RCC 7860 (cell line): ENCODE results near the gene CYP39A1.
"Not testable (repeated sequence)": the region's sequence is repeated elsewhere in the genome, so short reads cannot be mapped to it uniquely, and the experiment has no call there.

ENCODE experiments used
- DNase-seq: peaks from one replicate; pipeline ENCODE4 v3.0.0-alpha.2; 2015; ENCODE audit warnings: low spot score
- FAIRE-seq: peaks from 2 replicates; lab custom pipeline; 2012; peaks lifted over from hg19 to GRCh38; lab: Jason Lieb, UNC

CYP39A1 gene

DNA sequence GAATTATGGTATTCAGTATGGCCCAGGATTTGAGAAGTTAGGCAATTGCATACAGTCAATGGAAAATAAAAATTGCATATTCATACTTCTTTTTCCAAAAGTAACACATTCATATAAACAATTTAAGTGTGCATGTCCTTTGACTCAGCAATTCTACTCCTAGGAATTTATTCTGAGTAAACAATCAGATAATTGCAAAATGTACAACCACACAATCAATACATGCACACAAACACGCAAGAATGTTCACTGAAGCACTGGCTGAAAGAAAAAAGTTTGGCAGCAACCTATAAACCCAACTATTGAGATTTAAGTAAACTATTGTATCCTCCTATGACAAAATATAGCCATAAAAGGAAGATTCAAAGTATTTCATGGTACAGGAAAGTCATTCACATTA lies 1.6 kb downstream of the CYP39A1 start:
- no peak for FAIRE-seq
- no peak for DNase-seq

DNA sequence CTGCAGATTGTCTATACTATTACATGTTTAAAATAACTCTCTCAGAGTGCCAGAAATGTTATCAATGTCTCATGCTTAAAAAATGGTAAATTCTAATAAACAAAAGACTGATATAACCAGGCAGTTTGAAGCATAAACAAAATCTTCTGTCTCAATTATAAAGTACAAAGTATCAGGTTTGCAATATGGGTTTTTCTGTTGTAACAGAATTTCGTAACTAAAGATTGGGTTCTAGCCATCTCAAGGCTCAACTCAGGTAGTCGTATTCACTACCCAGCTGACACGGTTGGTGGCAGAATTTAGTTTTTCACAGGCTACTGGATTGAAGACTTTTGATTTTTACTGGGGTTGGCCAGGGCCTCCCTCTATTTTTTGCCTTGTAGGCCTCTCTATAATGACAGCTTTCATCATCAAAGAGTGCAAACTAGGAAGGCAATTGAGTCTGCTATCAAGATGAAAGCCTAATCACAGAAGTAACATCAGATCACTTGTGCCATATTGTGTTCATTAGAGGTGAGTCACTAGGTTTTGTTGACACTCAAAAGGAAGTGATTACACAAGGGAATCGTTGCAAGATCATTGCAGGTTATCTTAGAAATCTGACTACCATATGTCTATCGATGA lies 3.6 kb downstream of the CYP39A1 start:
- DNase-seq: no peak
- no peak for FAIRE-seq

DNA sequence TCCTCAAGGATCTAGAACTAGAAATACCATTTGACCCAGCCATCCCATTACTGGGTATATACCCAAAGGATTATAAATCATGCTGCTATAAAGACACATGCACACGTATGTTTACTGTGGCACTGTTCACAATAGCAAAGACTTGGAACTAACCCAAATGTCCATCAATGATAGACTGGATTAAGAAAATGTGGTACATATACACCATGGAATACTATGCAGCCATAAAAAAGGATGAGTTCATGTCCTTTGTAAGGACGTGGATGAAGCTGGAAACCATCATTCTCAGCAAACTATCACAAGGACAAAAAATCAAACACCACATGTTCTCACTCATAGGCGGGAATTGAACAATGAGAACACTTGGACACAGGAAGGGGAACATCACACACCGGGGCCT lies 4.5 kb downstream of the CYP39A1 start:
- FAIRE-seq, DNase-seq: not testable (repeated sequence)

DNA sequence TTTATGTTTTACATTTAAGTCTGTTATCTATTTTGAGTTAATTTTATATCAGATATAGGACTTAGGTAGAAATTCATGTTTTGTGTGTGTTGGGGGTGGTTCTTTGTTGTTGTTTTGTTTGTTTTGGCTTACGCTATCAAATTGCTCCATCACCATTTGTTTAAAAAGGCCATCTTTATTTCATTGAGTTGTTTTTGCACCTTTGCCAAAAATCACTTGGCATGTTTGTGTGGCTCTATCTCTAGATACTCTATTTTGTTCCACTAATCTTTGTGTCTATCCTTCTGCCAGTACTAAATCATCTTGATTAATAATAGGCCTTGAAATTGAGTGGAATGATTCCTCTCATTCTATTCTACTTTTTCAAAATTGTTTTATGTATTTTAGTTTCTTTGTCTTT lies 7.4 kb downstream of the CYP39A1 start:
- FAIRE-seq: no peak
- no peak for DNase-seq

DNA sequence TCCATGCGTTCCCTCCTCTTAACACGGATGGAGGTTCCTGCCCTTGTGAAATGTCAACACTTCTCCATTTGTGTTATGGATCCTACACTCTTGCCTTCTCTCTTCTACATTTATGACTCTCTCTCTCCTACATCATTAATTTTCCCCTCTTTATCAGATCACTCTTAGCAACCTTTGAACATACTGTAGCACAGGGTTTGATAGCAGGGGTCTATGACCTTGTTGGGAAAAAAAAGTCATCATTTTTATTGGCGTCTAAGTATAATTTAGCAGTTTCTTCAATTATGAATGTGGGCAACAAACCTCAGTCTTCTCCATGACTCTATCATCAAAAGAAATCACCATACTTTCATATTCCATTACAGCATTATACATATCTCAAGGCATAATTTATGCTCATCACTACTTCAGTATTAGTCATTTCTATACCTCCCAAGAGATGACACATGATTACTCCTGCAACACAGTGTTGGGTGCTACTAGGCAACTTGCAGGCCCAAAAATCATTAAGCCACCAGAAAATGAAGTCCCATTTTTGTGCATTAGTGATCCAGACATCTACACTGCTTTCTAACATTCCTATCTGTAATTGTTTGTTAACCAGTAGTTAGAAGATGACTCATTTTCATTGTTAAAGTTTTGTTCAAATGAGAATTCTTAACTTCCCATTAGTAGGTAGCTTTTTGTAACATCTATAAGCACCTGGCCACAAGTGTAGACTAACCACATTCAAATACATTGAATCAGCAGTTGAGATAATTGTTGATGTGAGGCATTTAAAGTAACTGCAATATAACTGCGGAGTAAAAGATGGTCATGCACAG lies 9.5 kb downstream of the CYP39A1 start:
- FAIRE-seq (no peak), DNase-seq (no peak)

DNA sequence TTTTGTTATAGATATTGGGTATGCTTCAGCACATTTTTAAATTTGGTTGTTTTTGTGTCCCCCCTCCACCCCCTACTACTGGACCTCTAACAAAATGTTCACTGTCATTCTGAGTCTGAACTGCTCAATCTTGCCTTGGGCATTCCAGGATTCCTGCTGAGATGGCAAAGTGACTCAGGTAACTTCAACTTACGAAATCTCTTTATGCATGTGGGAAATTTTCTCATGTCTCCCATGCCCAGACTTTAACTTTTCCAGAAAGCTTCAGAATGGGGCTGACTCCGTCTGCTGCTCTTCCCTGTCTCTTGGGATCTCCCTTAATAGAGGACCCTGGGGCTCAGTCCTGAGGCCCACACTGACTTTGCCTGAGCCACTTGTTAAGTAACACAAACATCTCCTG lies 14.0 kb downstream of the CYP39A1 start:
- no peak for FAIRE-seq
- DNase-seq: no peak

DNA sequence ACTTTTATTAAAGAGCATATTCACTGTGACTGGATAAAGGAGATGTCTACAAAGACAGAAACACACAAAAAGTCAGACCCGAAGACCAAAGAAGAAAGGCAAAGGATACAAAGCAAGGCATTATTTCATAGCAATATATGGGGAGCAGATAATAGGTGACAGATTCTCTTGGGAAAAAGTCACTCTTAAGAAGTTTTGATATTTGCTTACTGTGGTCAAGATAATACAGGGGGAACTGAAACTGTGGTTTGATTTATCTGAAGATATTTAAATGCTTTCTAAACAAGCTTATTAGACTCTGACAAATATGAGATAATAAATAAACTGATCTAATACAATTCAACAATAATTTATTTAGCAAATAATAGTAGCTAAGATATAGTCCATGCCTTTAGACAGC lies 14.7 kb downstream of the CYP39A1 start:
- FAIRE-seq (no peak), DNase-seq (no peak)

DNA sequence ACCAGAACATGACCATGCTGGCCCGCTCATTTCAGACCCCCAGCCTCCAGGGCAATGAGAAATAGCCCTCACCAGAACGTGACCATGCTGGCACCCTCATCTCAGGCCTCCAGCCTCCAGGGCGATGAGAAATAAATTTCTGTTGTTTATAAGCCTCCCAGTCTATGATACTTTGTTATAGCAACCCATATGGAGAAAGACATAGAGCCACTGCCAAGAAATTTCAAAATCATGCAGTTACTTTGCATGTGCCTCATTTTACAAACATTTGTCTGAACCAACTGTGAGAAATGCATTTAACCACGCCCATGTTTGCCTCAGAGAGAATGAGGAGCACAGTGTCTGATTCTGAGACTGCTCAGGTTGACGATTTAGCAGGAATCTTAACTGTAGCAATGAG lies 15.5 kb downstream of the CYP39A1 start:
- no peak for DNase-seq
- no peak for FAIRE-seq

DNA sequence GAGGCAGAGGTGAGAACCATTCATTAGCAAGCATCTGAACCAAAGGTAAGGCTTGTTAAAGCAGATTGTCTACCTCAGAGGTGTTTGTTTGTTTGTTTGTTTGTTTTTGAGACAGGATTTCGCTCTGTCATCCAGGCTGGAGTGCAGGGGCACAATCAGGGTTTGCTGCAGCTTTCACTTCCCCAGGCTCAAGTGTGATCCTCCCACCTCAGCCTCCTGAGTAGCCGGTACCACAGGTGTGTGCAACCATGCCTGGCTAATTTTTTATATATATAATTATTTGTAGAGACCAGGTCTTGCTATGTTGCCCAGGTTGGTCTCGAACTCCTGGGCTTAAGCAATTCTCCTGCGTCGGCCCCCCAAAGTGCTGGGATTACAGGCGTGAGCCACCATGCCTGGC lies 17.2 kb downstream of the CYP39A1 start:
- FAIRE-seq (no peak), DNase-seq (no peak)

DNA sequence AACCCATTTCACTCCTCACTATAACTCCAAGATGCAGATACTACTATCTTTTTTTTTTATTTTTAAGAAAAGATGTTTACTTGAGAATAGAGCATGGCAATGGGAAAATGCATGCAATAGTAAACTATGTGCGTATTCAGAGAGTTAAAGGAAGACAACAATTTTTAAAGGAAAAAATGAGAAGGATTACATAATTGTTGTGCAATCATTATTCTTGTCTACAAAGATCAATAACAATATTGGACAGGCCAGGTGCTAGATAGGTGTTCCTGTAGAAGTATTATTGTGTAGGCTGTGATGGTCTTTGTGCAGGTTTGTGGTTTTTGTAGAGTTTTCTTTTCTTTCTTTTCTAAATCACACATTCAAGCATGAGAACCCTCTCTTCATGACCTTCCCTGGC lies 20.6 kb downstream of the CYP39A1 start:
- no peak for FAIRE-seq
- no peak for DNase-seq

DNA sequence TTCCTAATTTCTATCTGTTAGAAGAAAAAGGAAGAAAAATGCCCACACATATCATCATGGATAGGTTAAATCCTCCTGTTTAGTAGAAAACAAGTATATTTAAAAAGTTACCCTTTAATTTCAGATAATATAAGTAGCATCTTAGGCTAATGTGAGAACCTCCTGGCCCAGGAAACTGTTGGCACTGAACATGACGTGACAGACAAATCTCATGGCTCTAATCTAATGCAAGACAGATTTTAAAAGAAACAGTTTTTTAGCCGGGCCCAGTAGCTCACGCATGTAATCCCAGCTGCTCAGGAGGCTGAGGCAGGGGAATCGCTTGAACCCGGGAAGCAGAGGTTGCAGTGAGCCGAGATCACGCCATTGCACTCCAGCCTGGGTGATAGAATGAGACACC lies 22.9 kb downstream of the CYP39A1 start:
- no peak for DNase-seq
- FAIRE-seq: no peak

DNA sequence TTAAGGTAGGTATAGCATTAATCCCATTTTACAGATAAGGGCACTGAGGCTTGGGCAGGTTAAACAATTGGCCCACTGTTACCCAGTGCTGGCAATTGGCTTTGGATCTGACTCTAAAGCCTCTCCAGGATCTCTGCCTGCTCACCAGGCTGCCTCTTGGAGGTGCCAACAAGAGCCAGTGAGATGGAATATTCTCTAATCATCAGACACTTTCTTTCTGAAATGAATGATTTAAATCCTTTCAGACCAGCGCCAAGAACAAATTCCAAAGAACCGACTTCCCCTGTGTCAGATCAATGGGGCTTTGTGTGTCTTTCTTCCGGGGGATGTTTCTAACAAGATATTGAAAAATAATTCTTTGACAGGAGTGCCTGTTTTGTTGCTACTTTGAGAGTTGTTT lies 23.6 kb downstream of the CYP39A1 start:
- no peak for DNase-seq
- no peak for FAIRE-seq

DNA sequence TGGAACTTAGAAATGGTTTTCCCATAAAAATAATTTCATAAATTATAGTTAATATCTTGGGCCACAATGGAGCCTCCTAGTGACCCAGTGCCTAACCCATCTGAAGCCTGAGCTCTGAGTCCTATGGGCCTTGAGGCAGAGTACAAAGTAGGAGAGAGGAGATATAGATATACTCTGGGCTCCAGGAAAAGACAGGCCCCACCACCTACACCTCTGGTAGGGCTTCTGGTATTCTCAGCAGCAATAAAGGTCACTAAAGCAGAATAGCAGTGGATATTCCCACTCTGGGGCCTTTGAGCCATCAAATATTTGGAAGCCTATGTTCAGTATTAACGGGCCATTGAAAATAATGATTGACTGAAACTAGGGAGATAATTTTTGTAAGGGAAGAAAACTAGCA lies 24.1 kb downstream of the CYP39A1 start:
- DNase-seq: no peak
- FAIRE-seq: no peak

DNA sequence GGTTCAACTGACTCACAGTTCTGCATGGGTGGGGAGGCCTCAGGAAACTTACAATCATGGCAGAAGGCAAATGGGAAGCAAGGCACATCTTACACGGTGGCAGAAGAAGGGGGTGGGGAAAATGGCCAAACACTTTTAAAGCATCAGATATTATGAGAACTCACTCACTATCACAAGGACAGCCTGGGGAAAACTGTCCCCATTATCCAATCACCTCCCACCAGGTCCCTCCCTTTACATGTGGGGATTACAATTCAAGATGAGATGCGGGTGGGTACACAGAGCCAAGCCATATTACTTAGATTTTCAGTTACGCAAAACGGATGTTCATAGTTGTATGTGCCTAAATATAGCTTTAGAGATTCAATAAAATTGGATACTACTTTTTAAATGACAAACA lies 25.6 kb downstream of the CYP39A1 start:
- FAIRE-seq: no peak

DNA sequence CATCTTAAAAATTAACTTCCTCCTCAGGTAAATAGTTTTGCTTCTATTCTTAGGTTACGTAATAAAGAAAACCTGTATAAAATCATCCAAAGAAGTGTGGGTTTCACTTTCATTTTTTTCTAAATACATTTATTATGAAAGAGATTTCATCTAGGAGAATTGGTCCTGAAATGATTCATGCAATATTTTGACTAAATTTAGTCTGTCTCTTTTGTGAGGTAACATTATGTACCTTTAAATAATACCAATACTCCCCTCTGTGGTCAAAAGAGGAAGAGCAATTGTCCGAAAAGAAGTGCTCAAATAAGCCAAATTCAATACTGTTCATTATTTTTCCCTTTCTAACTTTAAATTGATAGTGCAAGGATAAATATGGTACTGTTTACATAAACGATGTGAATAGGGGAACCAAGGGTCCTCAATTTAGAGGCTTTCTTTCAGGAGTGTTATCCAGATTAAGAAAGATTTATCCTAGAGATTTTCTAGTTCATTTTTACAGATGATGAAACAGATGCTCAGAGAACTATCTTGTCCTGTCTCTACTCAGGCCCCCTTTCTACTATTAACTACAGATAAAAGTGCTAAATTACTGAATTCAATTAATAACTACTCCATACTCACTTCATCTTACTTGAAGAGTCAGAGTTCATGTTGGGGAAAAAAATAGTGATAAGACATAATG lies 26.2 kb downstream of the CYP39A1 start:
- DNase-seq (no peak), FAIRE-seq (peak; percentile 50)

More for the DNA sequence above, 25.6 kb downstream of the CYP39A1 start:
- no peak for DNase-seq

DNA sequence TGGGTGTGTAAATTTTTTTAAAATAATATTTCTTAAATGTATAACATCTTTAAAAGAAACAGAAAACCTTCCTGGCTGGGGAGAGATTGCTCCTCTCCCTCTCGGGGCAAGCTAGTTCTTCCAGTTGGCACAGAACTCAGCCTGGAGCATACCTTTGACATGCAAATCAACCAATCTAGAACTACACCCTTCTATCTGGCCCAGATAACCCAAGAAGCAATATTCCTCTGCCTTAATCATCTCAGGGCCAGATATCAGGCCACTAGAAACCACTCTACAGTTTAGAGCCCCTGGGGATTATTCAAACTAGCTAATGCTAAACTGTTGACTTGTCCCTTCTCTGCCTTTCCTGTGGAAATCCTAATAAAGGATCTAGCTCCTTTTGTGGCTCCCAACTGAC lies 33.9 kb downstream of the CYP39A1 start:
- DNase-seq: no peak
- FAIRE-seq: no peak

DNA sequence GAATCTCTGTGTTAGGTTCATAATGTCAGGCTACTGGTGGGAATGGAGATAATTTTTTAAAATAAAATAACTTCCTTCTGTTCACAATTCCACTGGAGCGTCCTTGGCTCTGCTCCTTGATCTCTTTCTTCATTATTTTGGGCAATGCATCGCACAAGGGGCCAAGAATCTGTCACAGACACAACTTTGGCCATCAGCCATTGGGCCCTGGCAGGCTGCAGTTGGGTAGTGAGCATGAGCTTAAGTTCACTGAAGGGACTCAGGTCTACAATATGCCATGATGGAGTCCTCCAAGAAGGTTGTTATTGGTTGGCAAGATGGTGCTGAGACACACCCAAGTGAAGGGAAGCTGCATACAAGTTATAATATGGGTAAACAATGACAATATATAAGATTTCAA lies 40.0 kb downstream of the CYP39A1 start:
- no peak for DNase-seq
- FAIRE-seq: no peak

DNA sequence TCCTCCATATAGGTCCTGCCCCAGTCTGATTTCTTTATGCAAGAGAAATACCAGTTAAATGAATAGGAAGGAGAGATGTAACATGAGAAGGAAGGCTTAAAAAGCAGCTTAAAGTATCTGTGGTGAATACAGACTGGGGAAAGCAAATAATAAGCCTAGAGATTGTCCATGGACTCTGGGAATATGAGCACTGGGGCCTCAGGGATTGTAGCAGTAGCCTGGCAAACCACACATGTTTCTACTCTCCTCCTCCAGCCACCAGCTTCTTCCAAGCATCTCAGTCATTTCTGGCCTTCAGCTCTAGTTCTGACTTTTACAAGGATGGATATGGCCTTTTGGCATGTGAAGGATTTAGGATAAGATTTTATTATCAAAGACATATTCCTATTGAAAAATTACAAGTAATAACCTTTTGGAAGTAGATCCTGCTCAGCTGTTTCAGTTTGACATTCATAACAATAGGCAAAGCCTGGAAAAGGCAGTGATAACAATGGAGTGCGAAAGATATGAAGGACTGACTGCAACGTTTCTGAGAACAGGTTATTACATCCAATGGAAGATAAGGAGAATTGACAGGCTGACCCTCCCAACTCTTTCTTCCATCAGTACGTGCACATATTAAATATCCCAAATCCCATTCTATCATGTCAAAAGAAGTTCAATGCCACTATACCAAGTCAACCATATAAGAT lies 41.6 kb downstream of the CYP39A1 start:
- FAIRE-seq (no peak), DNase-seq (no peak)

DNA sequence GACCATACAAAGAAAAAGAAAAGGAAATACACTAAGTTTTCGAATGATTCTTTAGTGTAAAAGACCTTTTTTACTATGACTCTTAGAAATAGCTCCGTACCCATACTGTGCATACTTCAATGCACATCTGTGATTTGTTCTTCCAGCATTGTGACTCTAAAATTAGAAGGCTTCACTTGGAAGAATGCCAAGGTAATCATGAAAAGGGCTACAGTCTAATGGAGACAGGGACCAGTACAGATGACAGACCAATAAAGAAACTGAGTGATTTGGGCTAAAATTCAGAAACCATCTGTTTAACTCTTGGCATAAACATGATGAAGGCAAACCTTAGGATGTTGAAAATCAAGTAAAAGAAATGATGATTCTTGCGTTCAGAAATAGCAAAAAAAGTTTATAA lies 46.3 kb downstream of the CYP39A1 start:
- FAIRE-seq (no peak), DNase-seq (no peak)

DNA sequence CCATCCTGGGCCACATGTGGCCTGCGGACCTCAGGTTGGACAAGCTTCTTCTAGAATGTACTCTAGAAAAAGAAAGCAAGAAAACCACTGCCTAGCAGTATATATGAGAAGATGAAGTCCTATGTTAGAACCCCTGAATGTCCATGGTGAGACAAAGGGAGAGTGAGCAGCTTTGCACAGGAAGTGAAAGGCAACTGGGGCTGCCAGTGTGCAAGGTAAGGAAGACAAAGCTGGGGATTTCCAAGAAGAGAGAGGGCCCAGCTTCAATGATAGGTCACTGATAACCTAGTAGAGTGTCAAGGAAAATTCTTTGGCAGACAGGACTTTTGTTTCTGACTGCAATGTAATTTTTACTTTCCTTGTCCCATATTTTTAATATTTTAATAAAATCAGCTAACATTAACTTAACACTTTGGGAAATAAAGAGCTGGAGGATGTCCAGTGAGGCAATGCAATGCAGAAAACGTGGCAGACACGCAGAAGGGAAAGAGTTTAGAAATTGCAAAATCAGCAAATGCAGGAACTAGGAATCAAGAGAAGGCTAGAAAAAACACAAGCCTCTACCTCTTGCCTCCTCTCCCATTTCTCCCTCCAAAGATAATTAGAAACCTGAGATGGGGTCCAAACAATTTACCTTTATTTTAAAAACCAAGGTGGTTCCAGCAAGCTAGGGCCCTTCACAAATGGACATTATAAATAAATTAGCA lies 47.4 kb downstream of the CYP39A1 start:
- FAIRE-seq: no peak
- DNase-seq: no peak

DNA sequence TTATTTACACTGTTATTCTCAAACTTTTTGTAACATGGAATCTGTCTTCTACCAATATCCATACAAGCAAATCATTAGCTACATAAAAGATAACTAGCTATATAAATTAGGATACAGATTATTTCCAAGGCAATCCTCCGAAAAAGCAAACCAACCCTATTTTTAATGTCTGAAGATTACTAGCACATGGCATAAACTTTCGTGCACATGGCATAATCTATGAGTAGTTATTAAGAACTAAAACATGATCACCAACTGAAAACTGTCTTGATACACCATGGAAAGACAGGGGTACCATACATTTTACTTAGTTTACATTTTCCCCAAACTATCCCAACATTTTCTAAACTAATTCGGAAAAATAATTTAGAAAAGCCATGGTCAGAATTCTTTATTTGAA lies 54.4 kb downstream of the CYP39A1 start:
- DNase-seq: no peak
- FAIRE-seq: no peak
